Activated CD4-positive, alpha-beta T cell treated with anti-CD3 and anti-CD28 coated beads, Interleukin-2, Interleukin-6, amounts not matched to agents 100 ng/mL and 50 ng/mL, durations not matched to agents 16 hours and 8 hours (primary cell): ENCODE data around the gene RAD51.

Experiments used
- DNase-seq: peaks from one replicate; pipeline ENCODE4 v3.0.0-alpha.2; 2020

Gene RAD51

DNA sequence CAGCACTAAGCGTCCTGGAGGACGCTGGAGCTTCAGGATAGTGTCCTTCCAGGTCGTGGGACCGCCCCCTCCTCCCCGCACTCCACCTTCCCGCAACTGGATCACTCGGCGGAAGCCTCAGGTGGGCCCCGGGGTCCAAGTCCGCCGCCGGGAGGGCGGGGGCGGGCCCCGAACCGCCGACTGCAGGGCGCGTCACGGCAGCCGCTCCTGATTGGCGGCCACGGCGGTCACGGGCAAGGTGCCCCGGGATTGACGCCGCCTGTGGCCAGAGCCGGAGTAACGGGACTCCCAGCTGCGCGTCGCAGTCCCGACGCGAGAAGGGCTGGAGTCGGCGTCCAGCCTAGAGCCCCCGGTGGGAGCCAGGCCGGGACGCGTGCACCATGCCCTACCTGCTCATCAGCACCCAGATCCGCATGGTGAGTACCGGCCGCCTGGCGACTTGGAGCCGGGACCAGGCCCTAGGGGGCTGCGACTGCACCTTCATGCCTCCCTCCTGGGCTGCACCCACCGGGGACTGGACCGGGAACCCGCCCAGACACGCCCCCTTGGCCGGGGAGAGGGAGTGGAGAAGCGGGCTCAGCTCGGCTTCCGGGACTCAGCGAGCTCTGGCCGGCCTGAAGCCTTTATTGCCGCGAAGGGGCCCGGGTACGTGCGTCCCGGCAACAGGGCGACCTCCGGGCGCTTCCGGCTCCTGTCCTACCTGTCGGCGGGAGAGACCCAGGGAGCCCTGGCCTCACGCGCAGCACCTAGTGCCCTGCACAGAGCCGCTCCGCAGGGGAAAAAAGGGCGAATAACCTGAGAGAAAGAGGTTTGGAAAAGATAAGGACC is 69.0 kb downstream of the RAD51 start, which contains the start of gene GCHFR:
TSS of gene GCHFR (plus strand) at position 268 of the 828 bp plus-strand sequence. CDS start at position 381, 113 bp downstream.
- peak; percentile 76 for DNase-seq

- no peak for DNase-seq
Measured at GRCh38 chr15:40764629-40765103, 69.7 kb downstream of the RAD51 start.

GRCh38 chr15:40766194-40766815 is 71.3 kb downstream of the RAD51 start:
- no peak for DNase-seq

- no peak for DNase-seq
Measured at GRCh38 chr15:40766906-40767837, 72.2 kb downstream of the RAD51 start.

GRCh38 chr15:40767838-40768500 is 73.0 kb downstream of the RAD51 start:
- DNase-seq, result no peak

GRCh38 chr15:40768521-40769273 is 73.7 kb downstream of the RAD51 start:
- DNase-seq, result no peak

DNA sequence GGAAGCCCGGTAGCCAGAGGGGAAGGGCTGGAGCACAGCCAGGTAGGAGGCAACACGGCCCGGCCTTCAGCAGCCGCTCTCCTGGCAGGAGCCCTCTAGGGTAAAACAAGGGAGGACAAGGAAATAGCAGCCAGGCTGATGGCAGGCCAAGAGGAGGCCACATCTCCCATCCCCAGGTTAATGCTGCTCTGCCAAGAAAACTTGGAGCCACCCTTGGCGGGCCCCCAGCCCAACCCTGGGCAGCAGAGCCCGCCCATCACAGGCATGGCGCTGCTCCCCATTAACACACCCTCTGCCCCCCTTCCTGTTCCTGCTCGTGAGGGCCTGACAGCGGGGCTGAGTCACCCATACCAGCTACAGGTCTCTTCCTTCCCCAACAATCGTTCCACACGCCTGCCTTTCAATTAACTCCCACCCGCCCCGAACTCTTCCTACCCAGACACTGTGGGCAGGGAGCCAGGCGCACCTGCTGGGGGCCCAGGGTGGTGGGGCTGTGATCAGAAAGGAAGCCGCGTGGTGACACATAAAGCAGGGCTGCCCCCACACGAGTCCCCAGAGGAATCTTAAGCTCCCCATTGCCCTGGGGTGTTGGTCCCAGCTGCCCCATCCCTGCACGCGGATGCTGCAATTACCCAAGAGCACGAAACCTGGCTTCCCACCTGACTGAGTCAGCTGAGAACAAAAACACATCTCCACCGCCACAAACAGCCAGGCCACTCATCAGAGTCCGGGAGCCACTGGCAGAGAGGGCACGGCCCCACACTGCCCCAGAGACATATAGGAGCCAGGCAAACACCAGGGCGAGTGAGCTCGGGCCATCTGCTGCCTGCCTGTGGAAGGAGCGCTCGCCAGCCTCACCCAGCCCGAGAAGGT is 74.5 kb downstream of the RAD51 start, which contains the start of gene C15orf62:
TSS of gene C15orf62 (plus strand) at position 707 of the 873 bp plus-strand sequence. CDS start 516 bp downstream, outside the sequence.
- peak; percentile 32 for DNase-seq

- DNase-seq, result no peak
Measured at GRCh38 chr15:40770147-40770721, 75.3 kb downstream of the RAD51 start.

DNA sequence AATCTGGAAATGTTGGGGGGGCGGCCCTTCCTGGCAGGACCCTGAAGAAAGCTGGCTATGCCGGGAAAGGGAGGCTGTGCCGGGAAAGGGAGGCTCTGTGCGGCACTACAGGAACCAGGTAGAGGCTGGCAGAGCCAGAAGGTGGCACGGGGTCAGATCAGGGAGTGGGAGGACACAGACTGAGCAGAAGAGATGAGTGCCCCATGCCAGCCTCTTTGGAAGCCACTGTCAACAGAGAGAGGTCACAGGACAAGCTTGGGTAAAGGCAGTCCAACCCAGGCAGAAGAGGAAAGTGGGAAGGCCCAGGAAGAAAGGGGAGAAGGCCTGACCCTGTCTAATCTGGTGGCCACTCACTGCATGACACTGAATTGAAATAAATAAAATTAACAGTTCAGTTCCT is 76.3 kb downstream of the RAD51 start:
- DNase-seq, result no peak

GRCh38 chr15:40772014-40772413 is 77.0 kb downstream of the RAD51 start:
- no peak for DNase-seq

GRCh38 chr15:40773496-40773895 is 78.5 kb downstream of the RAD51 start:
- no peak for DNase-seq

DNA sequence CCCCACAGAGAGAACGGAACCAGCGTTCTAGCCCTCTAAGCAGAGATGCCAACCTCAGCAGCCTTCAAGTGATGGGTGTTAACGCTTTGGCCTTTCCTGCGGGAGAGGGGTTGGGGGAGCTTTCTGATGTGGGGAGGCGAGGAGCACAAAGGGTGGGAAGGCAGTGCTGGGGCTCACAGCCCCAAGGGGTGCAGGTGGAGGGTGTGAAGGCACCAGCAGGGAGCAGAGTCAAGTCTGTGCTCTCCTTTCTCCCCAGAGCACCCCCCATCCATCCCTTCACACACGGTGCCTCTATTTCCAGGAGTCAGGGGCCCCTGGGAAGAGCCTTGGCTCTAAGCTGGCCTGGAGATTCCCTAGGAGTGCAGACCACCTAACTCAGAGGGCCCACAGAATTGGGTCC is 78.9 kb downstream of the RAD51 start:
- DNase-seq, result no peak

DNA sequence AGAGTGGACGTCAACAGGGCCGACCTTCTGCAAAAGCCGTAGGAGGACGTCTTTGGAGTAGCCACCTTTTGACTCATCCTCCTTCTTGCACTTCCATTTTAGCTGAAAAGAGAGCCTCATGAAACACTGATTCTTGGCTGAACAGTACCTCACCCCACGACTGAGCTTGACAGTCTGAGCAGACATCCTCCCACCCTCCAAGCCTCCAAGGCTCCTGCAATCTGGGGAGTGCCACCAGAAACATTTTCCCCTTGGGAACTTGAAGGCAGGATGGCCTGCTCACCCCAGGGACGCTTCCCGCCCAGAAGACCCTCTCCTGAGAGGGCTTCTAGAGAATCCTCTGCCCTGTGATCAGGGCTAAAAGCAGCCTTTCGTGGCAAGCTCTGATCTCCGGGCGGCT is 80.0 kb downstream of the RAD51 start:
- DNase-seq, result no peak

GRCh38 chr15:40775740-40776536 is 81.0 kb downstream of the RAD51 start:
- DNase-seq, result no peak

DNA sequence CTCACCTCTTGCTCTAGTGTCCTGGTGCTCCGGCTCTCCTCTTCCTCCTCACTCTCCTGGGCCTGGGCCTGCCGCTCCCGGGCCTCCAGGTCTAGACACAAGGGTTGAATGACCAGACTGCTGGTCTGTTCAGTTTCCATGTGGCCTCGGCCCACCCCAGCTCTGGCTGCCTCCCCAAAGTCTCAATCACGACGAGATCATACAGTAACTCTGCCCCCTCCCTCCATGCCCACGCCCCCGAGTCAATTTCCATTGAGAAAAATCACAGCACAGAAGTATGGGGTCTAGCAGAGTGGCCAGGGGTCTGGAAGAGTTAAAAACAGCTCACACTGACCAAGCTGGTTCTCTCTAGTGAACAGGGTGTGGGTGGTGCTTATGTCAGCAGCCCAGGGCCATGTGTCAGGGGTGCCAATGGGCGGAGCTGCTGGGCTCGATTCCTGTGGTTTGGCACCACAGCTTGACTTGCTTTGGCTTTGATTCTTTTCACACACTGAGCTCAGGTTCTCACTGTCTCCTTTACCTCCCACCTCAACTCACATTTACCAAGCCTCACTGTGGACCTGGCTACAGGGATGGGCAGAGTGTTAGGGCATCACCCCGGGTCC is 81.7 kb downstream of the RAD51 start:
- DNase-seq, result peak; percentile 65
